Ascending aorta (tissue), 2 donors: Measurements from ENCODE around the gene OR52I1. TPM values are rescaled to one million over a fixed set of nuclear protein-coding genes. Genes with fewer than 3 reads are reported as not detected.

Experiments used
- DNase-seq, 2 donors: peaks; one replicate each; pipeline ENCODE4 v3.0.0-alpha.2; 2019; ENCODE audit warnings: low spot score in 2 of 2
- H3K27ac ChIP-seq, 2 donors: fragments of 200-600 bp; sonication (generic); one replicate each; pipeline ENCODE4 v1.5.1; 2016 to 2017; ENCODE audit warnings: mild to moderate bottlenecking in 1 of 2
- H3K27me3 ChIP-seq: fragments of 200-600 bp; sonication (generic); one replicate; pipeline ENCODE4 v1.5.1; 2017
- H3K36me3 ChIP-seq, 2 donors: fragments of 200-600 bp; sonication (generic); one replicate each; pipeline ENCODE4 v1.5.1; 2016
- H3K4me1 ChIP-seq, 2 donors: fragments of 200-600 bp; sonication (generic); one replicate each; pipeline ENCODE4 v1.5.1; 2016 to 2017; ENCODE audit warnings: mild to moderate bottlenecking in 1 of 2
- H3K4me3 ChIP-seq, 2 donors: fragments of 200-600 bp; sonication (generic); one replicate each; pipeline ENCODE4 v1.5.1; 2016 to 2017; ENCODE audit warnings: mild to moderate bottlenecking in 1 of 2
- H3K9me3 ChIP-seq, 2 donors: fragments of 200-600 bp; sonication (generic); one replicate each; pipeline ENCODE4 v1.5.1; 2016
- intact Hi-C: fragments of 100-400 bp; cut with DNase I; formaldehyde crosslinking; loops from one replicate; pipeline ENCODE4 v1.15.1; 2023
- total RNA-seq: library from RNA; depleted of rRNA; stranded (reverse); fragments of >200 nt; gene quantifications from one replicate; pipeline ENCODE4 v1.1.0, GENCODE V29; 2016
- TF ChIP-seq, protein P1 (sequence below), 3 experiments: fragments of 200-600 bp in 2 of 3; fragments of 450-650 bp in 1 of 3; sonication (generic) in 2 of 3; IDR thresholded peaks; one replicate each; pipeline ENCODE4 v1.5.1; 2016 to 2019; ENCODE audit warnings: antibody characterized with exemption in 3 of 3, mild to moderate bottlenecking in 1 of 3, moderate library complexity in 1 of 3

The OR52I1 gene
- total RNA-seq, 1 donor from 2014 or later, result not detected

DNA sequence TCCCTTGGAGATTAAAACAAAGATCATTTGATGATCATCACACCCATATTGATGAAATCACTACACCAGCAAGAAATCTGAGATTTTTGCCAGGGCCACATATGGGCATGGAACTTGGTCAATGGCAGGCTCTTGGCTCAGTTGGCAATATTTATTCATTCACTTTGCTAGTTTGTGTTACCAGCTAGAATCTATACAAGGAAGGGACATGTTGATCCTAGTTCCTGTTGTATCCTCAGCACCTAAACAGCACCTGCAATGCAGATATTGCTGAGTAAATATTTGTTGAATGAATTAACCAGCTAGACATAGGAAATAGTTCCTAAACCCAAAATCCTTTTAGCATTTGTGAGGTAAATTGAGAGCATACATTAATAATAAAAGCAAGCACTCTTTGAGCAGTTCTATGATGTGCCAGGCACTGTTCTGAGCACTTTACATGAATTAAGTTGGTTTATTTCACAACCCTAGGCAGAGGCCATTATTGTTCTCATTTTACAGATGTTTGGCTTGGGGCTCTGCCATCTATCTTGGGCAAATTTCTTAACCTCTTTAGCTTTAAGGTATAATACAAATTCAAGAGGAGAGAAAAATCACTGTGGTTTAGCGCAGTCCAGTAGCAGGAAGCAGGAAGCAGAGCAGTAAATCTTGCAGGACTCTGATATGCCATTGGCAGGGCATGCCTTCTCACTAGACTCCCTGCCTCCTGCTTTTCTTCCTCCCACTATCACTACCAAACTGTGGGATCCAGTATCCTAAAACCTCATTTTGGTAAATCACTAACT lies 12.6 kb downstream of the OR52I1 start:
- H3K36me3 ChIP-seq, result peaks cover 14 to 31% of the 10 kb centered on the region in 2 donors
- H3K4me3 ChIP-seq, result peak overlapping the region; percentile 70 to 88
- DNase-seq, result no peak
- intact Hi-C loops, result loop anchor here (5.0 to 10.0 kb wide), 4 partner anchors 509 to 1631 kb away; partner anchors contain the start of genes CNGA4, TRIM22, TRIM5 and TRIM6
- H3K27me3 ChIP-seq, result no peaks in the 10 kb centered on the region
- TF ChIP-seq, protein P1, sequence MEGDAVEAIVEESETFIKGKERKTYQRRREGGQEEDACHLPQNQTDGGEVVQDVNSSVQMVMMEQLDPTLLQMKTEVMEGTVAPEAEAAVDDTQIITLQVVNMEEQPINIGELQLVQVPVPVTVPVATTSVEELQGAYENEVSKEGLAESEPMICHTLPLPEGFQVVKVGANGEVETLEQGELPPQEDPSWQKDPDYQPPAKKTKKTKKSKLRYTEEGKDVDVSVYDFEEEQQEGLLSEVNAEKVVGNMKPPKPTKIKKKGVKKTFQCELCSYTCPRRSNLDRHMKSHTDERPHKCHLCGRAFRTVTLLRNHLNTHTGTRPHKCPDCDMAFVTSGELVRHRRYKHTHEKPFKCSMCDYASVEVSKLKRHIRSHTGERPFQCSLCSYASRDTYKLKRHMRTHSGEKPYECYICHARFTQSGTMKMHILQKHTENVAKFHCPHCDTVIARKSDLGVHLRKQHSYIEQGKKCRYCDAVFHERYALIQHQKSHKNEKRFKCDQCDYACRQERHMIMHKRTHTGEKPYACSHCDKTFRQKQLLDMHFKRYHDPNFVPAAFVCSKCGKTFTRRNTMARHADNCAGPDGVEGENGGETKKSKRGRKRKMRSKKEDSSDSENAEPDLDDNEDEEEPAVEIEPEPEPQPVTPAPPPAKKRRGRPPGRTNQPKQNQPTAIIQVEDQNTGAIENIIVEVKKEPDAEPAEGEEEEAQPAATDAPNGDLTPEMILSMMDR (IDR thresholded peaks at IDR 0.05), result no peak
- peaks cover 0 to 10% of the 10 kb centered on the region in 2 donors for H3K4me1 ChIP-seq
- H3K9me3 ChIP-seq, result no peaks in the 10 kb centered on the region
- H3K27ac ChIP-seq, result no peak overlapping the region

DNA sequence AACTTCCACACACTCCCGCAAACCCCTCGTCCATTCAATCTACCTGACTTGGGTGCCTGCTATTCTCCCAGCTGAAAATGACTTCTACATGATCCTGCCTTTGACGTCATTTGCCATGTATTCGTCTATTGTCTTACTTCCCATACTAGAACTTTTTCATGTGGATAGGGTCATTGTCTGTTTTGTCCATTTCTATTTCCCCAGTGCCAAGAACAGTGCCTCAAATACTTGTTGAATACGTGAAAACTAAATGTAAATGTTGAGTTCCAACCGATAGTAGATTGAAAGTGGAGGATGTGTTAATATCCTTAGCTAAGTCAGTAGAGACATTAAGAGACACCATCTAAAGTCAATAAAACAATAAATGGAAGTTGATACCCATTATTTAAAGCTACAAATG lies 13.3 kb downstream of the OR52I1 start:
- peaks cover 0 to 10% of the 10 kb centered on the region in 2 donors for H3K4me1 ChIP-seq
- no peak for DNase-seq
- peak overlapping the region; percentile 70 to 88 for H3K4me3 ChIP-seq
- peaks cover 7 to 25% of the 10 kb centered on the region in 2 donors for H3K36me3 ChIP-seq
- TF ChIP-seq, protein P1 (IDR thresholded peaks at IDR 0.05), result no peak
- peak overlapping the region; percentile 94 to 95 for H3K27ac ChIP-seq
- intact Hi-C loops, result loop anchor here (5.0 to 10.0 kb wide), 4 partner anchors 510 to 1630 kb away; partner anchors contain the start of genes CNGA4, TRIM22, TRIM5 and TRIM6
- H3K9me3 ChIP-seq, result no peaks in the 10 kb centered on the region
- no peaks in the 10 kb centered on the region for H3K27me3 ChIP-seq

- intact Hi-C loops, result loop anchor here (2.0 to 10.0 kb wide), 5 partner anchors 215 to 1629 kb away; partner anchors contain the start of genes CNGA4, TRIM21, TRIM22 and TRIM5
- H3K4me1 ChIP-seq, result peaks cover 0 to 10% of the 10 kb centered on the region in 2 donors
- TF ChIP-seq, protein P1 (IDR thresholded peaks at IDR 0.05), result no peak
- H3K9me3 ChIP-seq, result no peaks in the 10 kb centered on the region
- H3K27ac ChIP-seq, result peak within 1 kb of the TSS; percentile 94 to 95
- peak within 1 kb of the TSS; percentile 70 to 88 for H3K4me3 ChIP-seq
- DNase-seq, result peak; percentile 86 to 98
- H3K27me3 ChIP-seq, result no peaks in the 10 kb centered on the region
- peaks cover 3 to 18% of the 10 kb centered on the region in 2 donors for H3K36me3 ChIP-seq
Observed at GRCh38 chr11:4607781-4608666, 14.2 kb downstream of the OR52I1 start, which contains the start of gene TRIM68. TSS of gene TRIM68 (minus strand) at chr11:4608231. CDS start at chr11:4605504, 2,727 bp downstream.

- peaks cover 0 to 10% of the 10 kb centered on the region in 2 donors for H3K4me1 ChIP-seq
- H3K27me3 ChIP-seq, result no peaks in the 10 kb centered on the region
- no peak for DNase-seq
- intact Hi-C loops, result no loop called here
- peak overlapping the region; percentile 22 to 44 for H3K4me3 ChIP-seq
- no peaks in the 10 kb centered on the region for H3K36me3 ChIP-seq
- H3K9me3 ChIP-seq, result no peaks in the 10 kb centered on the region
- TF ChIP-seq, protein P1 (IDR thresholded peaks at IDR 0.05), result no peak
- H3K27ac ChIP-seq, result peak overlapping the region; percentile 47 to 52
Observed at GRCh38 chr11:4610258-4610935, 16.6 kb downstream of the OR52I1 start.

DNA sequence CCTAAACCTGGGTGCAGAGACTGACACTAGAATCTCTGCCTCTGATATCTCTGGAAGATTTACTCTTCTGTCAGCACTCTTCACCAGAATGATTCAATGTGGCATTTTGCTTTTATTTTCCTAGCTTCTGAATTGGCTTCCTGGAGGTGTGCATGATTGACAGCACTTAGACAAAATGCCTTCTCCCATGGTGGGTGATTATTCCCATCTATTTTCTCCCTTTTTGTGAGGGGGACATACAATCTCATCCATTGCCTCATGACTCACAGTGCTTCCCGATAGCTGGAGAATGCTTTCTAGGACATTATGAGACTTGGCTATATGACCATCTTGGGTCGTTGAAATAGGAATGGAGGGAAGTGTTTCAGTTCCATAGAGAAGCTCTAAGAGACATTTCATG lies 18.1 kb downstream of the OR52I1 start:
- H3K27ac ChIP-seq, result no peak overlapping the region
- peaks cover 0 to 4% of the 10 kb centered on the region in 2 donors for H3K4me1 ChIP-seq
- H3K27me3 ChIP-seq, result no peaks in the 10 kb centered on the region
- TF ChIP-seq, protein P1 (IDR thresholded peaks at IDR 0.05), result no peak
- DNase-seq, result no peak
- H3K36me3 ChIP-seq, result no peaks in the 10 kb centered on the region
- intact Hi-C loops, result no loop called here
- no peak overlapping the region for H3K4me3 ChIP-seq
- H3K9me3 ChIP-seq, result no peaks in the 10 kb centered on the region
